Mesendoderm (in vitro differentiated cells): ENCODE results near the gene TNPO2.

ENCODE experiments used
- DNase-seq: peaks from one replicate; pipeline ENCODE4 v3.0.0; 2013
- H2AK5ac ChIP-seq: 2 replicates; pipeline ENCODE4 v1.6.1; 2013; ENCODE audit warnings: low read length, inconsistent platforms
- H2BK120ac ChIP-seq: 2 replicates; pipeline ENCODE4 v1.6.1; 2013; ENCODE audit warnings: low read depth, mild to moderate bottlenecking, low read length, moderate library complexity, mixed read lengths
- H2BK15ac ChIP-seq: replicated peaks from 2 replicates; pipeline ENCODE4 v1.6.1; 2013; ENCODE audit warnings: low read depth, mild to moderate bottlenecking, moderate library complexity
- H2BK5ac ChIP-seq: 2 replicates; pipeline ENCODE4 v1.6.1; 2013; ENCODE audit warnings: low read length, inconsistent platforms
- H3K18ac ChIP-seq: 2 replicates; pipeline ENCODE4 v1.6.1; 2013; ENCODE audit warnings: mild to moderate bottlenecking, low read length, mixed read lengths
- H3K23ac ChIP-seq: one replicate; pipeline ENCODE4 v1.6.1; 2013; ENCODE audit warnings: low read length
- H3K27ac ChIP-seq: 2 replicates; pipeline ENCODE4 v1.5.1; 2013; ENCODE audit warnings: low read depth, mild to moderate bottlenecking, inconsistent platforms, low read length, moderate library complexity
- H3K27me3 ChIP-seq: 2 replicates; pipeline ENCODE4 v1.6.1; 2013; ENCODE audit warnings: low read length, control low read depth, mild to moderate bottlenecking, inconsistent platforms; ENCODE audit not compliant: insufficient read depth, poor library complexity
- H3K36me3 ChIP-seq: 2 replicates; pipeline ENCODE4 v1.6.1; 2013; ENCODE audit warnings: low read length, inconsistent platforms; ENCODE audit not compliant: control insufficient read depth, insufficient read depth
- H3K4ac ChIP-seq: one replicate; pipeline ENCODE4 v1.6.1; 2013; ENCODE audit warnings: low read depth, mild to moderate bottlenecking, low read length, moderate library complexity
- H3K4me1 ChIP-seq: 2 replicates; pipeline ENCODE4 v1.6.1; 2013; ENCODE audit warnings: low read depth, low read length, inconsistent platforms; ENCODE audit not compliant: control insufficient read depth
- H3K4me2 ChIP-seq: 2 replicates; pipeline ENCODE4 v1.6.1; 2013; ENCODE audit warnings: low read length
- H3K4me3 ChIP-seq: 2 replicates; pipeline ENCODE4 v1.5.1; 2013; ENCODE audit warnings: mild to moderate bottlenecking, low read length
- H3K56ac ChIP-seq: one replicate; pipeline ENCODE4 v1.6.1; 2013; ENCODE audit warnings: low read length
- H3K79me1 ChIP-seq: 2 replicates; pipeline ENCODE4 v1.6.1; 2013; ENCODE audit warnings: low read length, inconsistent platforms
- H3K79me2 ChIP-seq: 2 replicates; pipeline ENCODE4 v1.6.1; 2013; ENCODE audit warnings: mild to moderate bottlenecking, low read length; ENCODE audit not compliant: control insufficient read depth, insufficient read depth
- H3K9ac ChIP-seq: 2 replicates; pipeline ENCODE4 v1.6.1; 2013; ENCODE audit warnings: low read length, inconsistent platforms
- H4K5ac ChIP-seq: one replicate; pipeline ENCODE4 v1.6.1; 2013; ENCODE audit warnings: low read length
- H4K8ac ChIP-seq: one replicate; pipeline ENCODE4 v1.6.1; 2013; ENCODE audit warnings: low read depth, mild to moderate bottlenecking, control low read depth, low read length, moderate library complexity
- WGBS: extraction: QIAGEN DNeasy Blood & Tissue Kit; methylation state at CpG from one replicate; pipeline ENCODE4 v1.1.7; 2013; ENCODE audit warnings: low lambda C conversion rate, missing lambda C conversion rate; ENCODE audit not compliant: insufficient coverage; ENCODE audit errors: extremely low coverage; 5-methylcytosine and 5-hydroxymethylcytosine counted together

Gene TNPO2

GRCh38 chr19:12665671-12666264, 58.0 kb downstream of the TNPO2 start:
- H4K8ac ChIP-seq: no peak overlapping the region
- H2AK5ac ChIP-seq: peak overlapping the region; percentile 88
- H3K56ac ChIP-seq: peak overlapping the region; percentile 98
- H3K4me1 ChIP-seq: peaks cover 3% of the 10 kb centered on the region
- H3K23ac ChIP-seq: peak overlapping the region; percentile 80
- H3K27ac ChIP-seq: no peak overlapping the region
- H3K4me3 ChIP-seq: peak overlapping the region; percentile 61
- H3K9ac ChIP-seq: peak overlapping the region; percentile 97
- H3K4ac ChIP-seq: no peak overlapping the region
- WGBS: no CpG with 5 or more reads among the region's 12 CpGs
- H2BK120ac ChIP-seq: no peak overlapping the region
- H3K79me2 ChIP-seq: peaks cover 8% of the 10 kb centered on the region
- H4K5ac ChIP-seq: no peak overlapping the region
- H3K27me3 ChIP-seq: no peaks in the 10 kb centered on the region
- DNase-seq: peak; percentile 25
- H2BK5ac ChIP-seq: no peak overlapping the region
- no peak overlapping the region for H3K18ac ChIP-seq
- peak overlapping the region; percentile 100 for H3K4me2 ChIP-seq
- H2BK15ac ChIP-seq: no peak overlapping the region
- peaks cover 17% of the 10 kb centered on the region for H3K79me1 ChIP-seq
- peaks cover 5% of the 10 kb centered on the region for H3K36me3 ChIP-seq

GRCh38 chr19:12665281-12665573, 58.5 kb downstream of the TNPO2 start:
- H4K5ac ChIP-seq: no peak overlapping the region
- H3K36me3 ChIP-seq: peaks cover 5% of the 10 kb centered on the region

GRCh38 chr19:12664406-12665280, 59.1 kb downstream of the TNPO2 start:
- H3K36me3 ChIP-seq: peaks cover 5% of the 10 kb centered on the region
- DNase-seq: peak; percentile 82
- peaks cover 11% of the 10 kb centered on the region for H3K79me1 ChIP-seq
- H3K27ac ChIP-seq: no peak overlapping the region
- WGBS: no CpG with 5 or more reads among the region's 29 CpGs
- H2BK5ac ChIP-seq: no peak overlapping the region
- H3K4ac ChIP-seq: no peak overlapping the region
- H3K27me3 ChIP-seq: no peaks in the 10 kb centered on the region
- H2BK15ac ChIP-seq: no peak overlapping the region
- no peak overlapping the region for H2BK120ac ChIP-seq
- H3K4me3 ChIP-seq: no peak overlapping the region
- no peak overlapping the region for H4K8ac ChIP-seq
- H3K18ac ChIP-seq: no peak overlapping the region
- H3K4me2 ChIP-seq: no peak overlapping the region
- no peak overlapping the region for H3K9ac ChIP-seq
- no peak overlapping the region for H3K23ac ChIP-seq
- H3K79me2 ChIP-seq: peaks cover 5% of the 10 kb centered on the region
- H2AK5ac ChIP-seq: no peak overlapping the region
- no peak overlapping the region for H4K5ac ChIP-seq
- no peak overlapping the region for H3K56ac ChIP-seq
- peaks cover 3% of the 10 kb centered on the region for H3K4me1 ChIP-seq

More at GRCh38 chr19:12665281-12665573, 58.5 kb downstream of the TNPO2 start:
- H3K18ac ChIP-seq: no peak overlapping the region
- H3K56ac ChIP-seq: no peak overlapping the region
- H3K4ac ChIP-seq: no peak overlapping the region
- no peak overlapping the region for H3K23ac ChIP-seq
- H2BK15ac ChIP-seq: no peak overlapping the region
- no peak overlapping the region for H3K4me2 ChIP-seq
- H4K8ac ChIP-seq: no peak overlapping the region
- H2BK5ac ChIP-seq: no peak overlapping the region
- H3K27ac ChIP-seq: no peak overlapping the region
- no peak overlapping the region for H2BK120ac ChIP-seq
- H3K9ac ChIP-seq: no peak overlapping the region
- DNase-seq: no peak
- peaks cover 13% of the 10 kb centered on the region for H3K79me1 ChIP-seq
- H3K27me3 ChIP-seq: no peaks in the 10 kb centered on the region
- WGBS: no CpG with 5 or more reads among the region's 10 CpGs
- peaks cover 3% of the 10 kb centered on the region for H3K4me1 ChIP-seq
- no peak overlapping the region for H3K4me3 ChIP-seq
- no peak overlapping the region for H2AK5ac ChIP-seq
- H3K79me2 ChIP-seq: peaks cover 5% of the 10 kb centered on the region

GRCh38 chr19:12660980-12661379, 62.8 kb downstream of the TNPO2 start:
- H2BK120ac ChIP-seq: no peak overlapping the region
- peaks cover under 1% of the 10 kb centered on the region for H3K4me1 ChIP-seq
- H3K4me2 ChIP-seq: no peak overlapping the region
- no peak overlapping the region for H2BK15ac ChIP-seq
- H3K56ac ChIP-seq: no peak overlapping the region
- no peak overlapping the region for H2AK5ac ChIP-seq
- no peak overlapping the region for H3K18ac ChIP-seq
- no peak overlapping the region for H3K23ac ChIP-seq
- H2BK5ac ChIP-seq: no peak overlapping the region
- H4K8ac ChIP-seq: no peak overlapping the region
- H3K79me2 ChIP-seq: no peaks in the 10 kb centered on the region
- DNase-seq: no peak
- H3K4me3 ChIP-seq: no peak overlapping the region
- H3K79me1 ChIP-seq: peaks cover 4% of the 10 kb centered on the region
- no peak overlapping the region for H3K9ac ChIP-seq
- H3K27me3 ChIP-seq: no peaks in the 10 kb centered on the region
- H3K4ac ChIP-seq: no peak overlapping the region
- peaks cover 5% of the 10 kb centered on the region for H3K36me3 ChIP-seq
- H4K5ac ChIP-seq: no peak overlapping the region
- H3K27ac ChIP-seq: no peak overlapping the region
- WGBS: no CpG with 5 or more reads among the region's 12 CpGs

- Histone ChIP-seq H3K23ac (no peak overlapping the region), H3K4ac (no peak overlapping the region), H3K9ac (no peak overlapping the region), H3K18ac (no peak overlapping the region), H2AK5ac (no peak overlapping the region), H3K79me2 (no peaks in the 10 kb centered on the region), H3K27me3 (no peaks in the 10 kb centered on the region), H3K4me3 (no peak overlapping the region), H4K5ac (no peak overlapping the region), H3K79me1 (no peaks in the 10 kb centered on the region), H3K4me1 (no peaks in the 10 kb centered on the region), H4K8ac (no peak overlapping the region), H2BK15ac (no peak overlapping the region), H2BK120ac (no peak overlapping the region), H3K56ac (no peak overlapping the region), H3K36me3 (peaks cover 6% of the 10 kb centered on the region), H3K4me2 (no peak overlapping the region), H2BK5ac (no peak overlapping the region), H3K27ac (no peak overlapping the region)
- DNase-seq: no peak
- WGBS: no CpG with 5 or more reads among the region's 22 CpGs
Measured at GRCh38 chr19:12657966-12658365, 65.8 kb downstream of the TNPO2 start.
